SK-N-SH treated with all-trans-retinoic acid at 6 μM for 48 hours (cell line): ENCODE results near the gene IPO4.
A peak's percentile ranks its signal among the peaks of the same experiment; 100 is the strongest.

ENCODE experiments used
- ATAC-seq: fragments of 200-7000 bp; cut with Tn5 transposase; 3 replicates; pipeline ENCODE4 v1.9.1; 2020; ENCODE audit warnings: mild to moderate bottlenecking, moderate library complexity
- ARNTL ChIP-seq: fragments of 450-650 bp; formaldehyde crosslinking; IDR thresholded peaks from 2 replicates; pipeline ENCODE4 v1.5.0; 2020; ENCODE audit warnings: low read depth, mild to moderate bottlenecking, moderate library complexity, borderline replicate concordance
- CSDC2 ChIP-seq: fragments of 250-450 bp; sonication (Bioruptor Pico); IDR thresholded peaks from 2 replicates; pipeline ENCODE4 v1.5.0; 2020; ENCODE audit warnings: mild to moderate bottlenecking, moderate library complexity
- CSRNP3 ChIP-seq: fragments of 250-450 bp; sonication (Bioruptor Pico); IDR thresholded peaks from 2 replicates; pipeline ENCODE4 v1.5.1; 2021; ENCODE audit warnings: mild to moderate bottlenecking, moderate library complexity
- ESRRG ChIP-seq: fragments of 250-450 bp; sonication (Bioruptor Pico); IDR thresholded peaks from 2 replicates; pipeline ENCODE4 v1.6.1; 2021; ENCODE audit warnings: mild to moderate bottlenecking
- GLIS3 ChIP-seq: fragments of 250-450 bp; sonication (Bioruptor Pico); IDR thresholded peaks from 2 replicates; pipeline ENCODE4 v1.5.0; 2020; ENCODE audit warnings: mild to moderate bottlenecking, moderate library complexity
- ISL1 ChIP-seq: fragments of 250-450 bp; sonication (Bioruptor Pico); IDR thresholded peaks from 2 replicates; pipeline ENCODE4 v2.1.2; 2022; ENCODE audit warnings: mild to moderate bottlenecking, moderate library complexity
- OSR1 ChIP-seq: fragments of 250-450 bp; sonication (Bioruptor Pico); IDR thresholded peaks from 2 replicates; pipeline ENCODE4 v1.8.0; 2022; ENCODE audit warnings: moderate library complexity, mild to moderate bottlenecking, inconsistent platforms
- PATZ1 ChIP-seq: fragments of 250-450 bp; sonication (Bioruptor Pico); IDR thresholded peaks from 2 replicates; pipeline ENCODE4 v1.8.0; 2020; ENCODE audit warnings: mild to moderate bottlenecking, moderate library complexity, borderline replicate concordance
- PPARA ChIP-seq: fragments of 250-450 bp; sonication (Bioruptor Pico); IDR thresholded peaks from 2 replicates; pipeline ENCODE4 v1.5.0; 2020; ENCODE audit warnings: mild to moderate bottlenecking, borderline replicate concordance
- RARB ChIP-seq: fragments of 250-450 bp; sonication (Bioruptor Pico); IDR thresholded peaks from 2 replicates; pipeline ENCODE4 v1.8.0; 2021; ENCODE audit warnings: mild to moderate bottlenecking, moderate library complexity
- SNAI2 ChIP-seq: fragments of 250-450 bp; sonication (Bioruptor Pico); IDR thresholded peaks from 2 replicates; pipeline ENCODE4 v1.5.0; 2020; ENCODE audit warnings: mild to moderate bottlenecking, moderate library complexity
- TOX ChIP-seq: fragments of 250-450 bp; sonication (Bioruptor Pico); IDR thresholded peaks from 2 replicates; pipeline ENCODE4 v1.8.0; 2021; ENCODE audit warnings: mild to moderate bottlenecking, moderate library complexity, borderline replicate concordance
- TSHZ2 ChIP-seq: fragments of 250-450 bp; sonication (Bioruptor Pico); IDR thresholded peaks from 2 replicates; pipeline ENCODE4 v1.5.0; 2020; ENCODE audit warnings: mild to moderate bottlenecking, moderate library complexity
- ZC3H10 ChIP-seq: fragments of 250-450 bp; sonication (Bioruptor Pico); IDR thresholded peaks from 2 replicates; pipeline ENCODE4 v1.5.1; 2021; ENCODE audit warnings: mild to moderate bottlenecking, moderate library complexity
- ZFP30 ChIP-seq: fragments of 450-650 bp; formaldehyde crosslinking; IDR thresholded peaks from 2 replicates; pipeline ENCODE4 v1.5.0; 2022; ENCODE audit warnings: mild to moderate bottlenecking, moderate library complexity
- ZNF70 ChIP-seq: fragments of 450-650 bp; formaldehyde crosslinking; IDR thresholded peaks from 2 replicates; pipeline ENCODE4 v1.5.0; 2020; ENCODE audit warnings: mild to moderate bottlenecking, moderate library complexity
- ZNF8 ChIP-seq: fragments of 450-650 bp; formaldehyde crosslinking; IDR thresholded peaks from 2 replicates; pipeline ENCODE4 v1.5.0; 2020; ENCODE audit warnings: mild to moderate bottlenecking, moderate library complexity
- TF ChIP-seq, protein P1 (sequence below): fragments of 250-450 bp; sonication (Bioruptor Pico); IDR thresholded peaks from 2 replicates; pipeline ENCODE4 v1.8.0; 2021; ENCODE audit warnings: low read depth, mild to moderate bottlenecking, moderate library complexity, borderline replicate concordance
- TF ChIP-seq, protein P2 (sequence below): fragments of 250-450 bp; sonication (Bioruptor Pico); IDR thresholded peaks from 2 replicates; pipeline ENCODE4 v1.5.1; 2020; ENCODE audit warnings: low read depth, mild to moderate bottlenecking, moderate library complexity

The IPO4 gene

GRCh38 chr14:24196071-24197055 is 7.7 kb upstream of the IPO4 start (continued):
- TF ChIP-seq RARB (CRISPR knock-in tag) (no peak), ESRRG (CRISPR knock-in tag) (no peak), GLIS3 (CRISPR knock-in tag) (no peak)

- TF ChIP-seq ZC3H10 (no peak), OSR1 (CRISPR knock-in tag) (no peak), TSHZ2 (CRISPR knock-in tag) (peak; percentile 58; the same call in 1 of the 2 replicates), CSDC2 (0 out of 2 replicates have a peak, but pooled peaks have one; percentile 60), TOX (CRISPR knock-in tag) (no peak), RARB (CRISPR knock-in tag) (no peak), ESRRG (CRISPR knock-in tag) (no peak), PATZ1 (CRISPR knock-in tag) (no peak), ZFP30 (CRISPR knock-in tag) (no peak), ZNF8 (CRISPR knock-in tag) (no peak)
- ATAC-seq, result peak; percentile 96
Measured at GRCh38 chr14:24195186-24196070, 6.8 kb upstream of the IPO4 start, which contains the start of gene TM9SF1. Gene TM9SF1 (minus strand): TSS chr14:24195441. CDS start chr14:24195019, 422 bp downstream.

- no peak; the same call in 2 of the 3 replicates for ATAC-seq
- TF ChIP-seq TSHZ2 (CRISPR knock-in tag) (no peak), ZNF8 (CRISPR knock-in tag) (no peak), ZNF70 (no peak), ZC3H10 (no peak), ARNTL (no peak), ZFP30 (CRISPR knock-in tag) (no peak), ISL1 (no peak), PPARA (CRISPR knock-in tag) (no peak), SNAI2 (CRISPR knock-in tag) (no peak), ESRRG (CRISPR knock-in tag) (no peak), OSR1 (CRISPR knock-in tag) (no peak), CSRNP3 (CRISPR knock-in tag) (no peak), PATZ1 (CRISPR knock-in tag) (no peak)
- TF ChIP-seq, protein P1, sequence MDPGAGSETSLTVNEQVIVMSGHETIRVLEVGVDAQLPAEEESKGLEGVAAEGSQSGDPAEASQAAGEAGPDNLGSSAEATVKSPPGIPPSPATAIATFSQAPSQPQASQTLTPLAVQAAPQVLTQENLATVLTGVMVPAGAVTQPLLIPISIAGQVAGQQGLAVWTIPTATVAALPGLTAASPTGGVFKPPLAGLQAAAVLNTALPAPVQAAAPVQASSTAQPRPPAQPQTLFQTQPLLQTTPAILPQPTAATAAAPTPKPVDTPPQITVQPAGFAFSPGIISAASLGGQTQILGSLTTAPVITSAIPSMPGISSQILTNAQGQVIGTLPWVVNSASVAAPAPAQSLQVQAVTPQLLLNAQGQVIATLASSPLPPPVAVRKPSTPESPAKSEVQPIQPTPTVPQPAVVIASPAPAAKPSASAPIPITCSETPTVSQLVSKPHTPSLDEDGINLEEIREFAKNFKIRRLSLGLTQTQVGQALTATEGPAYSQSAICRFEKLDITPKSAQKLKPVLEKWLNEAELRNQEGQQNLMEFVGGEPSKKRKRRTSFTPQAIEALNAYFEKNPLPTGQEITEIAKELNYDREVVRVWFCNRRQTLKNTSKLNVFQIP (CRISPR knock-in tag), result no peak
- TF ChIP-seq, protein P2, sequence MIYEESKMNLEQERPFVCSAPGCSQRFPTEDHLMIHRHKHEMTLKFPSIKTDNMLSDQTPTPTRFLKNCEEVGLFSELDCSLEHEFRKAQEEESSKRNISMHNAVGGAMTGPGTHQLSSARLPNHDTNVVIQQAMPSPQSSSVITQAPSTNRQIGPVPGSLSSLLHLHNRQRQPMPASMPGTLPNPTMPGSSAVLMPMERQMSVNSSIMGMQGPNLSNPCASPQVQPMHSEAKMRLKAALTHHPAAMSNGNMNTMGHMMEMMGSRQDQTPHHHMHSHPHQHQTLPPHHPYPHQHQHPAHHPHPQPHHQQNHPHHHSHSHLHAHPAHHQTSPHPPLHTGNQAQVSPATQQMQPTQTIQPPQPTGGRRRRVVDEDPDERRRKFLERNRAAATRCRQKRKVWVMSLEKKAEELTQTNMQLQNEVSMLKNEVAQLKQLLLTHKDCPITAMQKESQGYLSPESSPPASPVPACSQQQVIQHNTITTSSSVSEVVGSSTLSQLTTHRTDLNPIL (CRISPR knock-in tag), result no peak
- TF ChIP-seq, all 23 proteins: peak for 0
Measured at GRCh38 chr14:24194873-24195185, 6.2 kb upstream of the IPO4 start.
